PC-9 (cell line): ENCODE data around the gene ZNF598.

Experiments used
- EZH2 ChIP-seq: fragments of 200-600 bp; sonication (generic); IDR thresholded peaks from 2 replicates; pipeline ENCODE4 v1.8.0; 2017; ENCODE audit warnings: antibody characterized with exemption, low read depth
- TF ChIP-seq, protein P1 (sequence below): fragments of 200-600 bp; sonication (generic); conservative IDR thresholded peaks from 2 replicates; pipeline ENCODE4 v1.6.1; 2017; ENCODE audit warnings: mixed run types, antibody characterized with exemption, mild to moderate bottlenecking, moderate library complexity

DNA sequence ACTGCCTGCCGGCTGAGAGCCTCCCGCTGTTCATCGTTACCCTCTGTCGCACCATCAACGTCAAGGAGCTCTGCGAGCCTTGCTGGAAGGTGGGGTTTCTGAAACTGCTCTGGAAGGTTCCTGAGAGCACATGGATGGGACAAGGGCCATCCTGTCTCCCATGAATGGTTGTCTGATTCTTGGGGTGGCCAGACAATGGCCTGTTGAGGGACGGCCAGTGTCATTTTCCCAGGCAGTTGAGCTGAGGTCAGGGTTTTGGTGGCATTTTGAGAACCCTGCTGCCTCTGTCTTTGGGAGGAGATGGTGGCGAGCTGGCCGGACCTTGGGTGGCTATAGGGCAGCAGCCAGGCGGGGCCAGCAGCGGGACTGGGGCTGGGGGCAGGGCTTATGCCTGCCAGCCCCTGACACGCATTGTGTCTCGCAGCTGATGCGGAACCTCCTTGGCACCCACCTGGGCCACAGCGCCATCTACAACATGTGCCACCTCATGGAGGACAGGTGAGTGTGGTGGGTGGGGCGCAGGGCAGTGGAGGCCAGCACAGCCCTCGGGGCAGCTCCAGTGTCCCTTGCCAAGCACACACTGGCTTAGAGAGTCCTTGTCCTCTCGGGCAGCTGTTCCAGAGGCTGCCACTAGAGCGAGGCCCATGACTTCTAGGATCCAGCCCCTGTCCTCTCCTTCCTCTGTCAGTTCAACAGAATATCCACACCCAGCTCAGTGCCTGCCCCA, 47.2 kb upstream of the ZNF598 start:
- no peak for TF ChIP-seq EZH2
- TF ChIP-seq, protein P1, sequence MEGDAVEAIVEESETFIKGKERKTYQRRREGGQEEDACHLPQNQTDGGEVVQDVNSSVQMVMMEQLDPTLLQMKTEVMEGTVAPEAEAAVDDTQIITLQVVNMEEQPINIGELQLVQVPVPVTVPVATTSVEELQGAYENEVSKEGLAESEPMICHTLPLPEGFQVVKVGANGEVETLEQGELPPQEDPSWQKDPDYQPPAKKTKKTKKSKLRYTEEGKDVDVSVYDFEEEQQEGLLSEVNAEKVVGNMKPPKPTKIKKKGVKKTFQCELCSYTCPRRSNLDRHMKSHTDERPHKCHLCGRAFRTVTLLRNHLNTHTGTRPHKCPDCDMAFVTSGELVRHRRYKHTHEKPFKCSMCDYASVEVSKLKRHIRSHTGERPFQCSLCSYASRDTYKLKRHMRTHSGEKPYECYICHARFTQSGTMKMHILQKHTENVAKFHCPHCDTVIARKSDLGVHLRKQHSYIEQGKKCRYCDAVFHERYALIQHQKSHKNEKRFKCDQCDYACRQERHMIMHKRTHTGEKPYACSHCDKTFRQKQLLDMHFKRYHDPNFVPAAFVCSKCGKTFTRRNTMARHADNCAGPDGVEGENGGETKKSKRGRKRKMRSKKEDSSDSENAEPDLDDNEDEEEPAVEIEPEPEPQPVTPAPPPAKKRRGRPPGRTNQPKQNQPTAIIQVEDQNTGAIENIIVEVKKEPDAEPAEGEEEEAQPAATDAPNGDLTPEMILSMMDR, result peak; percentile 30; the same call in 1 of the 2 replicates
